Activated CD4-positive, alpha-beta T cell treated with anti-CD3 and anti-CD28 coated beads, Interleukin-2, amount 10 ng/mL, durations not matched to agents 7 days and 5 days (primary cell): ENCODE results near the gene TNFSF9. TPM values are rescaled to one million over a fixed set of nuclear protein-coding genes. Genes with fewer than 3 reads are reported as not detected.
"Not testable (repeated sequence)": the region's sequence is repeated elsewhere in the genome, so short reads cannot be mapped to it uniquely, and the experiment has no call there.

Source experiments
- CTCF ChIA-PET: fragments of 350-600 bp; sonication (Branson Sonifier 250); formaldehyde crosslinking; loops from one replicate; lab custom pipeline; 2021; ENCODE audit warnings: antibody characterized with exemption; lab: Charles Lee
- POLR2A ChIA-PET: fragments of 350-600 bp; sonication (Branson Sonifier 250); formaldehyde crosslinking; loops from one replicate; lab custom pipeline; 2021; ENCODE audit warnings: antibody characterized with exemption; lab: Charles Lee
- DNase-seq: peaks from one replicate; pipeline ENCODE4 v3.0.0-alpha.2; 2020
- H3K27ac Mint-ChIP-seq: one replicate; pipeline ENCODE4 v1.8.0; 2021; ENCODE audit warnings: mild to moderate bottlenecking, moderate library complexity, mixed read lengths
- H3K27me3 Mint-ChIP-seq: one replicate; pipeline ENCODE4 v1.8.0; 2021; ENCODE audit warnings: mixed read lengths
- H3K36me3 Mint-ChIP-seq: one replicate; pipeline ENCODE4 v1.8.0; 2021; ENCODE audit warnings: low read depth, mixed read lengths
- H3K4me1 Mint-ChIP-seq: one replicate; pipeline ENCODE4 v1.8.0; 2021; ENCODE audit warnings: mixed read lengths
- H3K4me3 Mint-ChIP-seq: one replicate; pipeline ENCODE4 v1.8.0; 2021; ENCODE audit warnings: mild to moderate bottlenecking, moderate library complexity, mixed read lengths
- H3K9me3 Mint-ChIP-seq: one replicate; pipeline ENCODE4 v1.8.0; 2021; ENCODE audit warnings: mixed read lengths
- total RNA-seq, 2 experiments: library from RNA; stranded (reverse); gene quantifications; one replicate each; pipeline ENCODE4 v1.2.3, GENCODE V29; 2021

Gene TNFSF9
- total RNA-seq, 2 experiments from 2014 or later: 1.1 to 1.5 TPM

GRCh38 chr19:6570764-6571163 lies 39.9 kb downstream of the TNFSF9 start:
- Mint-ChIP-seq H3K36me3 (no peaks in the 10 kb centered on the region), H3K27ac (no peak overlapping the region), H3K27me3 (peaks cover 29% of the 10 kb centered on the region), H3K9me3 (peaks cover 3% of the 10 kb centered on the region), H3K4me1 (no peaks in the 10 kb centered on the region), H3K4me3 (no peak overlapping the region)
- no peak for DNase-seq
- ChIA-PET CTCF (no interaction called here), POLR2A (no interaction called here)

DNA sequence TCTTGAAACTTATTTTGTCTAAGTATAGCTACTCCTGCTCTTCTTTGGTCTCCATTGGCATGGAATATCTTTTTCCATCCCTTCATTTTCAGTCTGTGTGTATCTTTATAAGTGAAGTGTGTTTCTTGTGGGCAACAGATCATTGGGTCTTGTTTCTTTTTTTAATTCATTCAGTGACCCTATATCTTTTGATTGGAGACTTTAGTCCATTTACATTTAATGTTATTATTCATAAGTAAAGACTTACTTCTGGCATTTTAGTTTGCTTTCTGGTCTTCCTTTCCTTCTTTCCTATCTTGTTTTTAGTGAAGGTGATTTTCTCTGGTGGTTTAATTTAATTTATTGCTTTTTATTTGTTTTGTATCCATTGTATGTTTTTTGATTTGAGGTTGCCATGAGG lies 40.3 kb downstream of the TNFSF9 start:
- CTCF ChIA-PET: no interaction called here
- no peak overlapping the region for H3K4me3 Mint-ChIP-seq
- no peak for DNase-seq
- H3K27ac Mint-ChIP-seq: no peak overlapping the region
- POLR2A ChIA-PET: no interaction called here
- no peaks in the 10 kb centered on the region for H3K36me3 Mint-ChIP-seq
- H3K9me3 Mint-ChIP-seq: peaks cover 3% of the 10 kb centered on the region
- H3K27me3 Mint-ChIP-seq: peaks cover 29% of the 10 kb centered on the region
- no peaks in the 10 kb centered on the region for H3K4me1 Mint-ChIP-seq

GRCh38 chr19:6572217-6572616 lies 41.4 kb downstream of the TNFSF9 start:
- Mint-ChIP-seq H3K27ac (no peak overlapping the region), H3K4me3 (no peak overlapping the region), H3K27me3 (peaks cover 26% of the 10 kb centered on the region), H3K36me3 (no peaks in the 10 kb centered on the region), H3K9me3 (peaks cover 3% of the 10 kb centered on the region), H3K4me1 (no peaks in the 10 kb centered on the region)
- DNase-seq: no peak
- ChIA-PET POLR2A (no interaction called here), CTCF (no interaction called here)

DNA sequence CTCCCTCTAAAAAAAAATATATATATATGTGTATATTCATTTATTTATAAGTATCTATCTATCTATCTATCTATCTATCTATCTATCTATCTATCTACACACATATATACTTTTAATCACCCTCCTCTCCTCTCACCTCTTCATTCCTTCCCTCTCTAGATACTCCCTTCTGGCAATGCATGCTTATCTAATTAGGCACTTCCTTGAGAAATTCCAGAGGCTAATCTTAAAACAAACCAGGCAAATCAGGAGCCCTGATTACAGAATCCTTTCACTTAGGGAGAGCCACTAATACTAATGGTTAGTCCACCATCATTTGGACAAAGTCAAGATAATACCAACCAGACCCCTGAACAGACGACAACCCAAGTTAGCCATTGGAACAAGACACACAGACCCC lies 42.5 kb downstream of the TNFSF9 start:
- Mint-ChIP-seq H3K9me3 (peaks cover 3% of the 10 kb centered on the region), H3K27me3 (peaks cover 16% of the 10 kb centered on the region)
- CTCF ChIA-PET: interaction anchor here (1.8 kb wide), 1 partner anchor 14 kb away, joined by 3 read pairs; no protein-coding TSS in a partner anchor

GRCh38 chr19:6576869-6577475 lies 46.1 kb downstream of the TNFSF9 start:
- peaks cover 6% of the 10 kb centered on the region for H3K27me3 Mint-ChIP-seq
- no peaks in the 10 kb centered on the region for H3K36me3 Mint-ChIP-seq
- ChIA-PET CTCF (interaction anchor here (0.9 to 1.2 kb wide), 3 partner anchors 10 to 287 kb away, joined by 3 to 4 read pairs (median 4); no protein-coding TSS in a partner anchor), POLR2A (interaction anchor here (0.6 kb wide), 1 partner anchor 146 kb away, joined by 10 read pairs; no protein-coding TSS in a partner anchor)
- no peaks in the 10 kb centered on the region for H3K9me3 Mint-ChIP-seq
- no peak overlapping the region for H3K27ac Mint-ChIP-seq
- no peak overlapping the region for H3K4me3 Mint-ChIP-seq
- no peak for DNase-seq
- peaks cover 9% of the 10 kb centered on the region for H3K4me1 Mint-ChIP-seq

More for the DNA sequence above, 42.5 kb downstream of the TNFSF9 start:
- H3K4me1 Mint-ChIP-seq: peaks cover 4% of the 10 kb centered on the region
- POLR2A ChIA-PET: no interaction called here
- no peak overlapping the region for H3K4me3 Mint-ChIP-seq
- H3K36me3 Mint-ChIP-seq: no peaks in the 10 kb centered on the region
- no peak overlapping the region for H3K27ac Mint-ChIP-seq
- no peak for DNase-seq

GRCh38 chr19:6577476-6578125 lies 46.8 kb downstream of the TNFSF9 start:
- no peak overlapping the region for H3K27ac Mint-ChIP-seq
- H3K4me3 Mint-ChIP-seq: no peak overlapping the region
- peak; percentile 21 for DNase-seq
- H3K36me3 Mint-ChIP-seq: no peaks in the 10 kb centered on the region
- H3K9me3 Mint-ChIP-seq: no peaks in the 10 kb centered on the region
- ChIA-PET POLR2A (interaction anchor here (0.6 kb wide), 1 partner anchor 147 kb away, joined by 10 read pairs; no protein-coding TSS in a partner anchor), CTCF (interaction anchor here (0.9 to 1.2 kb wide), 3 partner anchors 10 to 286 kb away, joined by 3 to 4 read pairs (median 4); no protein-coding TSS in a partner anchor)
- H3K4me1 Mint-ChIP-seq: peaks cover 9% of the 10 kb centered on the region
- H3K27me3 Mint-ChIP-seq: peaks cover 4% of the 10 kb centered on the region

DNA sequence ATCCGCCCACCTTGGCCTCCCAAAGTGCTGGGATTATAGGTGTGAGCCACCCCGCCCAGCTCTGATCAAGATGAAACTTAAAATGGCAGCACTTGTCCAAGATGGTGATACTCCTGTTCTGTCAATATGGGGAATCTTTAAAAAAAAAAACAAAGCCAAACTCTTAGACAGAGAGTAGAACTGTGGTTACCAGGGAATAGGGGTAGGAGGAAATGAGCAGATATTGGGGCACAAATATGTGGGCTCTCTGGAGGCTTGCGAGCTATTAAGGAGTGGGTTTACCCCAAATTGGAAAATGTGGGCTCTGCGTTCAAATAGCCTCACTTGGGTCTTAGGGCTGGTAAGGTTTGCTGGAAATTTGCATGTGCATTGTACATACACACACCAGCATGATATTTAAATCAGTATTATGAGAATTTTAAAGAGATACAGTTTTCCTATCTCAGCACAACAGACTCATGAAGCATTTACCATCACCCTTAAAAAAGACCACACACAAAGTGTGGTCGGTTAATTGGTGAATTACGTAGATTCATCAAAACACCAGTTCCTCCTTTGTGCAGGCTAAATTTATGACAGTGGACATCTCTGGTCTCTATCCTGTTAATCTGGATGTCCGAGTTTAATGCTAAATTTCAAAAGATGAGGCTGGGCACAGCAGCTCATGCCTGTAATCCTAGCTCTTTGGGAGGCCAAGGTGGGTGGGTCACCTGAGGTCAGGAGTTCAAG lies 48.8 kb downstream of the TNFSF9 start:
- H3K9me3 Mint-ChIP-seq: no peaks in the 10 kb centered on the region
- no peak overlapping the region for H3K4me3 Mint-ChIP-seq
- H3K4me1 Mint-ChIP-seq: peaks cover 9% of the 10 kb centered on the region
- DNase-seq: no peak
- H3K27ac Mint-ChIP-seq: no peak overlapping the region
- peaks cover 4% of the 10 kb centered on the region for H3K27me3 Mint-ChIP-seq
- POLR2A ChIA-PET: no interaction called here
- CTCF ChIA-PET: interaction anchor here (0.7 kb wide), 2 partner anchors 27 to 35 kb away, joined by 3 to 5 read pairs; no protein-coding TSS in a partner anchor
- no peaks in the 10 kb centered on the region for H3K36me3 Mint-ChIP-seq

DNA sequence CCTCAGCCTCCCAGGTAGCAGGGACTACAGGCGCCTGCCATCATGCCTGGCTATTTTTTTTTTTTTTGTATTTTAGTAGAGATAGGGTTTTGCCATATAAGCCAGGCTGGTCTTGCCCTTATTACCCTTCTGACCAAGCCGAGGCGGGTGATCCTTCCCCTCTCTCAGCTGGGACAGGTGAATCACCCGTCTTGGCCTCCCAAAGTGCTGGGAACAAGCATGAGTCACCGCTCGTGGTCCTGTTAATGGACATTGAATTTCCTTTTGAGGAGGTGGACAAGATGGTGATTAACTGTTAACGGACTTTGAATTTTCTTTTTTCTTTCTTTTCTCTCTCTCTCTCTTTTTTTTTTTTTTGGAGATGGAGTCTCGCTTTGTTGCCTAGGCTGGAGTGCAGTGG lies 49.5 kb downstream of the TNFSF9 start:
- Mint-ChIP-seq H3K36me3 (no peaks in the 10 kb centered on the region), H3K4me1 (peaks cover 9% of the 10 kb centered on the region), H3K27me3 (peaks cover 4% of the 10 kb centered on the region), H3K27ac (no peak overlapping the region), H3K4me3 (no peak overlapping the region), H3K9me3 (no peaks in the 10 kb centered on the region)
- CTCF ChIA-PET: no interaction called here
- POLR2A ChIA-PET: no interaction called here
- no peak for DNase-seq

- peaks cover 24% of the 10 kb centered on the region for H3K27me3 Mint-ChIP-seq
- not testable (repeated sequence) for H3K9me3 Mint-ChIP-seq, DNase-seq, H3K36me3 Mint-ChIP-seq, H3K27ac Mint-ChIP-seq, H3K4me3 Mint-ChIP-seq
- H3K4me1 Mint-ChIP-seq: peaks cover 24% of the 10 kb centered on the region
- POLR2A ChIA-PET: interaction anchor here (0.7 kb wide), 1 partner anchor 1333 kb away, joined by 4 read pairs; no protein-coding TSS in a partner anchor
- CTCF ChIA-PET: interaction anchor here (0.7 to 0.8 kb wide), 2 partner anchors 20 to 199 kb away, joined by 3 read pairs; no protein-coding TSS in a partner anchor
Observed at GRCh38 chr19:6582515-6583484, 52.0 kb downstream of the TNFSF9 start.

Other genes starting within 250 kb of the TNFSF9 start
- gene ACER1, start 197.4 kb upstream of the TNFSF9 start, total RNA-seq: under 1 TPM; 0.81 to 0.82 TPM
- gene CLPP, start 169.5 kb upstream of the TNFSF9 start, total RNA-seq: 100 to 1,000 TPM; 124 to 125 TPM
- gene ALKBH7, start 158.2 kb upstream of the TNFSF9 start, total RNA-seq: 10 to 100 TPM; 32.8 to 48.2 TPM
- 1 to 10 TPM; 2.4 TPM for gene PSPN, start 155.1 kb upstream of the TNFSF9 start, total RNA-seq
- 10 to 100 TPM; 61.4 to 67.7 TPM for gene GTF2F1, start 137.9 kb upstream of the TNFSF9 start, total RNA-seq
- 100 to 1,000 TPM; 301 to 308 TPM for gene KHSRP, start 106.2 kb upstream of the TNFSF9 start, total RNA-seq
- under 1 TPM; 0.42 to 0.55 TPM for gene SLC25A41, start 97.3 kb upstream of the TNFSF9 start, total RNA-seq
- 10 to 100 TPM; 19.4 to 24.8 TPM for gene SLC25A23, start 71.2 kb upstream of the TNFSF9 start, total RNA-seq
- gene CRB3, start 66.8 kb upstream of the TNFSF9 start, total RNA-seq: under 1 TPM; 0.33 to 0.64 TPM
- 100 to 1,000 TPM in 1 of 2 experiments, 10 to 100 TPM in 1; 100.0 to 104 TPM for gene DENND1C, start 49.2 kb upstream of the TNFSF9 start, total RNA-seq
- 1 to 10 TPM; 1.2 to 2.5 TPM for gene TUBB4A, start 28.7 kb upstream of the TNFSF9 start, total RNA-seq
- gene CD70, start 60.1 kb downstream of the TNFSF9 start, total RNA-seq: 10 to 100 TPM; 12.6 to 12.9 TPM
- gene TNFSF14, start 139.1 kb downstream of the TNFSF9 start, total RNA-seq: 10 to 100 TPM; 20.2 to 20.8 TPM
- gene C3, start 189.6 kb downstream of the TNFSF9 start, total RNA-seq: not detected
- 10 to 100 TPM; 64.6 TPM for gene GPR108, start 206.6 kb downstream of the TNFSF9 start, total RNA-seq
- gene TRIP10, start 208.7 kb downstream of the TNFSF9 start, total RNA-seq: 10 to 100 TPM; 11.1 to 11.2 TPM
- 10 to 100 TPM; 31.5 to 35.2 TPM for gene SH2D3A, start 236.4 kb downstream of the TNFSF9 start, total RNA-seq
- gene VAV1, start 241.7 kb downstream of the TNFSF9 start, total RNA-seq: 100 to 1,000 TPM; 123 to 132 TPM